HUES64 (cell line): Measurements from ENCODE around the gene PRIM2.
"Not testable (repeated sequence)": the region's sequence is repeated elsewhere in the genome, so short reads cannot be mapped to it uniquely, and the experiment has no call there.

Experiments
- H3K27ac ChIP-seq: 2 replicates; pipeline ENCODE4 v1.7.0; 2013; ENCODE audit warnings: low read depth, low read length, inconsistent platforms
- H3K27me3 ChIP-seq: 2 replicates; pipeline ENCODE4 v1.6.1; 2013; ENCODE audit warnings: mild to moderate bottlenecking, low read length; ENCODE audit not compliant: insufficient read depth
- H3K36me3 ChIP-seq: 2 replicates; pipeline ENCODE4 v1.6.1; 2013; ENCODE audit warnings: mild to moderate bottlenecking, low read length; ENCODE audit not compliant: insufficient read depth
- H3K4me1 ChIP-seq: 2 replicates; pipeline ENCODE4 v1.6.1; 2013; ENCODE audit warnings: mild to moderate bottlenecking, low read length, moderate library complexity; ENCODE audit not compliant: insufficient read depth
- H3K4me3 ChIP-seq: 2 replicates; pipeline ENCODE4 v1.5.1; 2013; ENCODE audit warnings: mild to moderate bottlenecking, low read length, moderate library complexity
- H3K9ac ChIP-seq: 2 replicates; pipeline ENCODE4 v1.6.1; 2013; ENCODE audit warnings: mild to moderate bottlenecking, low read depth, low read length
- H3K9me3 ChIP-seq: 2 replicates; pipeline ENCODE4 v1.6.1; 2013; ENCODE audit warnings: low read depth, low read length; ENCODE audit not compliant: insufficient read depth
- WGBS: fragments of 150-250, 120-280 bp; methylation state at CpG from one replicate; pipeline ENCODE4 v1.1.7; 2013; ENCODE audit warnings: missing lambda C conversion rate; 5-methylcytosine and 5-hydroxymethylcytosine counted together

Gene PRIM2

GRCh38 chr6:57328074-57328473 is 10.6 kb downstream of the PRIM2 start:
- H3K27me3 ChIP-seq = no peaks in the 10 kb centered on the region
- peaks cover 100% of the 10 kb centered on the region for H3K36me3 ChIP-seq
- no peak overlapping the region for H3K27ac ChIP-seq
- H3K9ac ChIP-seq = no peak overlapping the region
- WGBS = no CpG with 5 or more reads among the region's 1 CpG
- H3K4me1 ChIP-seq = no peaks in the 10 kb centered on the region
- no peak overlapping the region for H3K4me3 ChIP-seq
- peaks cover 56% of the 10 kb centered on the region for H3K9me3 ChIP-seq

GRCh38 chr6:57329933-57330332 is 12.5 kb downstream of the PRIM2 start:
- Histone ChIP-seq H3K36me3 (peaks cover 99% of the 10 kb centered on the region), H3K27me3 (no peaks in the 10 kb centered on the region), H3K4me3 (no peak overlapping the region), H3K9ac (no peak overlapping the region), H3K9me3 (peaks cover 73% of the 10 kb centered on the region), H3K27ac (no peak overlapping the region), H3K4me1 (no peaks in the 10 kb centered on the region)

GRCh38 chr6:57342148-57342669 is 24.8 kb downstream of the PRIM2 start:
- H3K27ac ChIP-seq = no peak overlapping the region
- H3K4me1 ChIP-seq = no peaks in the 10 kb centered on the region
- no peaks in the 10 kb centered on the region for H3K9me3 ChIP-seq
- H3K4me3 ChIP-seq = no peak overlapping the region
- 86% methylated on average over 2 of the region's 2 CpGs for WGBS
- H3K27me3 ChIP-seq = no peaks in the 10 kb centered on the region
- H3K36me3 ChIP-seq = no peaks in the 10 kb centered on the region
- no peak overlapping the region for H3K9ac ChIP-seq

- not testable (repeated sequence) for H3K9ac ChIP-seq, H3K9me3 ChIP-seq, H3K36me3 ChIP-seq, H3K4me1 ChIP-seq, H3K4me3 ChIP-seq, H3K27ac ChIP-seq, H3K27me3 ChIP-seq
- whole genome bisulfite sequencing = 92% methylated on average over 3 of the region's 3 CpGs
These were observed 25.9 kb downstream of the PRIM2 start for GRCh38 chr6:57343342-57343741.

GRCh38 chr6:57346715-57347114 is 29.3 kb downstream of the PRIM2 start:
- not testable (repeated sequence) for H3K36me3 ChIP-seq, H3K4me1 ChIP-seq, H3K9me3 ChIP-seq, H3K27me3 ChIP-seq, H3K4me3 ChIP-seq, H3K27ac ChIP-seq, H3K9ac ChIP-seq
- 91% methylated on average over 2 of the region's 2 CpGs for WGBS

- H3K9ac ChIP-seq, H3K27ac ChIP-seq, H3K27me3 ChIP-seq, H3K36me3 ChIP-seq, H3K9me3 ChIP-seq, H3K4me3 ChIP-seq, H3K4me1 ChIP-seq: not testable (repeated sequence)
These were observed 30.2 kb downstream of the PRIM2 start for GRCh38 chr6:57347597-57347996.

- not testable (repeated sequence) for H3K9ac ChIP-seq, H3K27ac ChIP-seq, H3K27me3 ChIP-seq, H3K36me3 ChIP-seq, H3K9me3 ChIP-seq, H3K4me3 ChIP-seq
- WGBS = 99% methylated on average over 4 of the region's 6 CpGs
- peaks cover 12% of the 10 kb centered on the region; the same call in 1 of the 2 replicates for H3K4me1 ChIP-seq
These were observed 33.0 kb downstream of the PRIM2 start for GRCh38 chr6:57350443-57350842.

- H3K4me1 ChIP-seq = peaks cover 12% of the 10 kb centered on the region; the same call in 1 of the 2 replicates
- H3K27me3 ChIP-seq, H3K4me3 ChIP-seq, H3K27ac ChIP-seq, H3K9me3 ChIP-seq, H3K36me3 ChIP-seq, H3K9ac ChIP-seq: not testable (repeated sequence)
- WGBS = no CpG with 5 or more reads among the region's 1 CpG
These were observed 35.2 kb downstream of the PRIM2 start for GRCh38 chr6:57352596-57352995.

GRCh38 chr6:57358319-57358718 is 40.9 kb downstream of the PRIM2 start:
- H3K36me3 ChIP-seq, H3K4me3 ChIP-seq, H3K4me1 ChIP-seq, H3K9ac ChIP-seq, H3K27ac ChIP-seq, H3K9me3 ChIP-seq, H3K27me3 ChIP-seq: not testable (repeated sequence)

GRCh38 chr6:57359766-57360165 is 42.3 kb downstream of the PRIM2 start:
- H3K4me1 ChIP-seq, H3K27me3 ChIP-seq, H3K36me3 ChIP-seq, H3K27ac ChIP-seq, H3K9me3 ChIP-seq, H3K4me3 ChIP-seq, H3K9ac ChIP-seq: not testable (repeated sequence)

GRCh38 chr6:57362340-57362739 is 44.9 kb downstream of the PRIM2 start:
- not testable (repeated sequence) for H3K4me3 ChIP-seq, H3K36me3 ChIP-seq, H3K27me3 ChIP-seq, H3K9ac ChIP-seq, H3K4me1 ChIP-seq, H3K9me3 ChIP-seq, H3K27ac ChIP-seq
- 90% methylated on average over 1 of the region's 2 CpGs for WGBS

- H3K9me3 ChIP-seq, H3K27me3 ChIP-seq, H3K36me3 ChIP-seq, H3K27ac ChIP-seq, H3K9ac ChIP-seq, H3K4me1 ChIP-seq, H3K4me3 ChIP-seq: not testable (repeated sequence)
- no CpG with 5 or more reads among the region's 2 CpGs for WGBS
These were observed 47.7 kb downstream of the PRIM2 start for GRCh38 chr6:57365076-57365583.
